ENCODE results near the gene EGFL8.
A peak's percentile ranks its signal among the peaks of the same experiment; 100 is the strongest.
"Not testable (repeated sequence)": the region's sequence is repeated elsewhere in the genome, so short reads cannot be mapped to it uniquely, and the experiment has no call there.

Gene EGFL8

DNA sequence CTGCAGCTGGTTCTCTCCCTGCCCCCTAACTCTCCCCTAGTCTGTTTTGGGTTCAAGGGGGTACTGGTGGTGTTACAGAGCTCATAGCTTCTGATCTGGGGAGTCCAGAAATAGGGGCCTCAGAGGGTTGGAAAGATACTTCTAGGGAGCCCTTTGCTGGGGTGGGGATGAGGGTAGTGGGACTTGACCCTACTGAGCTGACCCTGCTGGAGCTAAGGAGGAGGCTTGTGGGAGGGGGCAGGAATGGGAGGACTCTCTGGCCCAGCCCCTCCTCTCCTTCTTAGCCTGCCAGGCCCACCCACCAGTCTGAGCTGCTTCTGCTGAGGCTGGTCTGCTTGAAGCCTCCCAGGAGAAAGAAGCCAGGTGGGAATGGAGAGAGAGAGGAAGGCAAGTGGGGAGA is at the start of gene EGFL8:
Gene EGFL8, plus strand, starts transcription at position 301 of the 400 bp plus-strand sequence. CDS start 1,571 bp downstream, outside the sequence.
- DNase-seq (ENCODE audit: low spot score): no peak

DNA sequence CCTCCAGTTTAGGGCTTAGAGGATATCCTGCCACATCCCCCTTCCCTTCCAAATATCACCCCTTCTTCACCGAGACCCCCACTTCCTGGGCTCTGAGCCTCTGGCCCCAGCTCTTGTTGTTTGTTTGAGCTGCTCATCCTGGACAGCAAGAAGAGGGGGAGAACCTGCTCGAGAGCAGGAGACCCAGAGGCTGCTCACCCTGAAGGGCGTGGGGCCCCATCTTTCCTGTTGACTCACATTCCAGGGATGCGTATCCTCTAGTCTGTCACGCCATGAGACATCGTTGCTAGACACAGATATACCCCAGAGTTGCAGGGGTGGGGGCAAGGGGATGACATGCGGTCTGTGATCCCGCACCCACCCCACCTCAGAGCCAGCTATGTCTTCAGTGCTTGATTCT is 49.6 kb upstream of the EGFL8 start:
- DNase-seq (ENCODE audit: low spot score): no peak

GRCh38 chr6:32115623-32116022 is 48.8 kb upstream of the EGFL8 start:
- DNase-seq (ENCODE audit: low spot score): no peak

- no peak for DNase-seq (ENCODE audit: low spot score)
Observed at GRCh38 chr6:32116674-32117073, 47.7 kb upstream of the EGFL8 start.

- no peak for DNase-seq (ENCODE audit: low spot score)
Observed at GRCh38 chr6:32117461-32117860, 46.9 kb upstream of the EGFL8 start.

- peak; percentile 82 for DNase-seq (ENCODE audit: low spot score)
Observed at GRCh38 chr6:32118782-32119628, 45.4 kb upstream of the EGFL8 start.

DNA sequence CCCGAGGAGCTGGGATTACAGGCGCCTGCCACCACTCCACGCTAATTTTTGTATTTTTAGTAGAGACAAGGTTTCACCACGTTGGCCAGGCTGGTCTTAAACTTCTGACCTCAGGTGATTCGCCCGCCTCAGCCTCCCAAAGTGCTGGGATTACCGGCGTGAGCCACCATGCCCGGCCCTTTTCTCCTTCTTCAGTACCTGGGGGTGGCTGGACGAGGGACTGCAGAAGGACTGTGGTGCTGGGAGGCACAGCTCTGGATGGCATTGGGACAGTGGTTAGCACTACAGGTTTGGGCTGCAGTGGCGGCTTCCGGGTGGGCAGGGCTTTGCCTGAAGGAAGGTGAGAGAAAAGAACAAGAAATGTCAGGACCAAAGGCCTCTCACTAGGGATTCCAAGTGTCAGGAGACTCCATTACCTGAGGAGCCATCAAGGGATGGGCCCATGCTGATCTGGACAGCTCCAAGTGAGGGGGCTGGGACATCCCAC is 43.8 kb upstream of the EGFL8 start:
- no peak for DNase-seq (ENCODE audit: low spot score)

DNA sequence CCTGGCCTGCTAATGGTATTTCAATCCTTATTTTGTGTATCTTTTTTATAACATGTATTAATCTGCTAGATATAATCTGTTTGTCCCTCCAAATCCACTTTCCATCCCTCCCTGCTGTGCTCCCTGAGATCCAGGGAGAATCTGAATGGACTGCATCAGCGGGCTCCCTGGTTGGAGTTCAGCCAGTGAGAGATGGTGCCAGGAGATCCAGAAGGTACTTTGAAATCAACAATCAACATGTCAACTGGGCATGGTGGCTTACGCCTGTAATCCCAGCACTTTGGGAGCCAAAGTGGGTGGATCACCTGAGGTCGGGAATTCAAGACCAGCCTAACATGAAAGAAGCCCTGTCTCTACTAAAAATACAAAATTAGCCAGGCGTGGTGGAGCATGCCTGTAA is 40.7 kb upstream of the EGFL8 start:
- DNase-seq (ENCODE audit: low spot score): no peak

DNA sequence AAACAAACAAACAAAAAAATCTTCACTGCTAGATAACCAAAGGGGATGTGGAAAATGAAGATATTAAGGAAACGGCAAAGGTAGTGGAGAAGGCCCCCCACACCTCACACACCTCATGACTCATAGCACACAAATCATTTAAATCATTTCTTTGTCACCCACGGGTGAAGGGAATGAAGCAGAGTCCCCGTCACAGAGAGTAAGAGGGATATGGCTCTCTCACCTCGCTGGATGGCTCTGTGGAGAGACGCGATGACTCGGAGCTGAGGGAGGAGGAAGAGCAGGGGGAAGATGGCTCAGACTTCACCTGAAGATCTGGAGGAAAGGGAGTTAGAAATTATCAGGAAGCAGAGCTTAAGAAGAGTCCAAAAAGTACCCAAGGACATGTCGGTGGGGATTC is 37.5 kb upstream of the EGFL8 start:
- DNase-seq (ENCODE audit: low spot score): peak; percentile 53

GRCh38 chr6:32127409-32127716 is 37.0 kb upstream of the EGFL8 start:
- DNase-seq (ENCODE audit: low spot score): no peak

GRCh38 chr6:32127717-32128592 is 36.4 kb upstream of the EGFL8 start, which contains the start of gene ATF6B:
TSS of gene ATF6B (minus strand) at chr6:32128246. CDS start at chr6:32128207, 39 bp downstream.
- peak; percentile 100 for DNase-seq (ENCODE audit: low spot score)

- no peak for DNase-seq (ENCODE audit: low spot score)
Observed at GRCh38 chr6:32128751-32129296, 35.6 kb upstream of the EGFL8 start.

DNA sequence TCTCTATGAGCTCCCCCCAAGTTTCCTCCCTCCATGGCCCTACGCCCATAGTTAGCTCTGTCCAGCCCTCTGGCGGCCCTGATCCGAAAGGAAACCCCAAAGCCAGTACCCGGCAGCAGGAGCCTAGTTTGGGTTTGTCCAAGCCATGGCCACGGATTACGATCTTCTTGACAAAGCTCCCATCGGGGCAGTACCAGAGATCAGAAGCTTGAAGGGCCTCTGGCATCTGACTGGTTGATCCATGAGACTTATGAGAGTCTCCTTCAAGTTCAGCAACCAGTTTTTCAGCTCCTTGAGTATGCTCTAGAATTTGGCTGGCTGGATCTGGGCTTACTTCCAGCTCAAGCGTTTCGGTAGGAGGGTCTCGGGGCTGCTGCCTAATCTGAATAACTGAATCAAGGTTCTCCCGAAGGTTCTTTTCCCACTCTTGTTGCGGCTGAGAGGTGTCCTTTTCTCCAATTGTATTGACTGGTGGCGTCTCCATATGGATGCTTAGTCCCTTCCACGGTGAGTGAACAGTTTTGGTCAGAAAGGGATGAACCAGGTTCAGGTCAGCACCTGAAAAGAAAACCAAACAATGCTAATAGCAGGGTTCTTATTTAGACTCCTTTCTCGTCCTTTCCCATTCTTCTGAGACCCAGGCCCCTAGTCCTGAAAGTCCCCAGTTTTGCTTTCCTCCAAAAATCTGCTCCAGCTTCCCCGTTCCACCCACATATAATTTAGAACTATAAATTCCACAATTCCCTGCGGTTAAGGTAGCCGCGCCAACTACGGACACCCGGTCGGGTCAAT is 34.9 kb upstream of the EGFL8 start:
- DNase-seq (ENCODE audit: low spot score): no peak

DNA sequence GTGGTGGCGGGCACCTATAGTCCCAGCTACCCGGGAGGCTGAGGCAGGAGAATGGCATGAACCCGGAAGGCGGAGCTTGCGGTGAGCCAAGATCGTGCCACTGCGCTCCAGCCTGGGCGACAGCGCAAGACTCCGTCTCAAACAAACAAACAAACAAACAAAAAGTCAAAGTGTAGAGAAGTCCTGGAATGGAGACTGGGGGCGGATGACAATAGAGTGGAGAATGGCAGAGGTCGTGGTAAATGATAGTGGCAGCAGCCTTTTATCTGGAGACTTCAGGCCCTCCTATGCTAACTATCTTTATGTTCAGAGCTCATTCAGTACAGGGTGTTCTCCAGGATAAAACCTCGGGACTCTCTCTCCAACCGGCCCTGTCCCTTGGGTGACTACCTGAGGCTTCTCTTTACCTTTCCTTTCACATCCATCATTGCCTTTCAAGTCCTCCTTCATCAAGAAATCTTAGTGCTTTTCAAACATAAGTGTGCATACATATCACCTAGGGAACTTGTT is 32.9 kb upstream of the EGFL8 start:
- no peak for DNase-seq (ENCODE audit: low spot score)

DNA sequence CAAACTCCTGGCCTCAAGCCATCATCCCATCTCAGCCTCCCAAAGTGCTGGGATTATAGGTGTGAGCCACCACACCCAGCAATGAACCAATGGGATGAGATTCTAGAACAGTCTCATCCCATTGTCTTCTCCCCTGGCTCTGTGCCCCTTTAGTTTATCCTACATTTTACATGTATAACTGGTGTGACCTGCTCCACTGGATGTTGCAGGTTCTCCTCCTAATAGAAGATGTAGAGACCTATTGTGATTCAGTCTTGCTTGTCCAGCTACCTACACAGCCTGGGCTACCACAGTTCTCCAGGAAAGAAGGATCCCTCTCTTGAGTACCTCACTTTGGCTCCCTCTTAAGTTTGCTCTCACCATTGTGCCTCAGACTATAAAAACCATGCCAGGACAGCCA is 32.3 kb upstream of the EGFL8 start:
- DNase-seq (ENCODE audit: low spot score): no peak

- no peak for DNase-seq (ENCODE audit: low spot score)
Observed at GRCh38 chr6:32133786-32134185, 30.6 kb upstream of the EGFL8 start.

- DNase-seq (ENCODE audit: low spot score): no peak
Observed at GRCh38 chr6:32137454-32137853, 26.9 kb upstream of the EGFL8 start.

DNA sequence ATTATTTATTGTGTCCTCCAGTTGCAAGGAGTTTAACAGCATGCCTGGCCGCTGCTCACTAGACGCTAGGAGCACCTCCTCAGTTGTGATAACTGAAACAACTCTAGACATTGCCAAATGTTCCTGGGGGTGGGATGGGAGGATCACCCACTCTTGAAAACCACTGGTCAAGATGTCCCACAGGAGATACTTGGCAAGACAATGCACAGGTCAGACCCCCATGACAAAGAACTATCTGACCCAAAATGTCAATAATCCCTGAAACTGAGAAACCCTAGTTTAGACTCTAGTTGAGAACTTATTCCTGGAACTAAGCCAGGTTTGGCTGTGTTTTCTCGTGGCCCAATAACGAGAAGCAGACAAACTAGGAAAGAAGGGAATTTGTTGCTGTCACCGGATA is 24.8 kb upstream of the EGFL8 start:
- no peak for DNase-seq (ENCODE audit: low spot score)

- DNase-seq (ENCODE audit: low spot score): no peak
Observed at GRCh38 chr6:32140420-32141046, 23.9 kb upstream of the EGFL8 start.

DNA sequence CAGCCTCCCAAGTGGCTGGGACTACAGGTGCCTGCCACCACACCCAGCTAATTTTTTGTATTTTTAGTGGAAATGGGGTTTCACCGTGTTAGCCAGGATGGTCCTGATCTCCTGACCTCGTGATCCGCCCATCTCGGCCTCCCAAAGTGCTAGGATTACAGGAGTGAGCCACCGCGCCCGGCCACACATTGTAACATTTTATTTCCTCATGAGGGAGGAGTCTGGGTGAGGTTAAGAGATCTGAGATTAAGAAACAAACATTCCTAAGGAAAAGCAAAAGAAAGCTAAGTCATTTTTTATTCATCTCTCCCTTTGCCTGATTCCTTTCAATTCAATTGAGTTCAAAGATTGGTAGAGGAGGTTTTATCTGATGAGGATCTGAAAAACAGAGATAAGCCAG is 20.2 kb upstream of the EGFL8 start:
- DNase-seq (ENCODE audit: low spot score): not testable (repeated sequence)

- peak; percentile 58 for DNase-seq (ENCODE audit: low spot score)
Observed at GRCh38 chr6:32146287-32146686, 18.1 kb upstream of the EGFL8 start.

Measured in putamen (tissue), 1 donor.